Erythroblast (primary cell): ENCODE data around the gene KIF17.

Source experiments
- GATA1 ChIP-seq: IDR thresholded peaks from 2 replicates; pipeline ENCODE4 v1.6.1; 2011; ENCODE audit warnings: low read depth, mild to moderate bottlenecking, control low read depth, low read length, moderate library complexity
- POLR2A ChIP-seq: IDR thresholded peaks from 2 replicates; pipeline ENCODE4 v1.6.1; 2011; ENCODE audit warnings: mild to moderate bottlenecking, low read length

GRCh38 chr1:20723537-20724363 lies 5.9 kb upstream of the KIF17 start:
- TF ChIP-seq POLR2A (no peak), GATA1 (no peak)
